Hair follicular keratinocyte (primary cell): ENCODE measurements around the gene CBX7. TPM values are rescaled to one million over a fixed set of nuclear protein-coding genes. Genes with fewer than 3 reads are reported as not detected.

Source experiments
- total RNA-seq: library from RNA; depleted of rRNA; stranded (reverse); fragments of >200 nt; gene quantifications from 2 replicates; pipeline ENCODE4 v1.2.3, GENCODE V29; 2015

Gene CBX7
- total RNA-seq: 1.1 and 4.2 TPM in 2 replicates

DNA sequence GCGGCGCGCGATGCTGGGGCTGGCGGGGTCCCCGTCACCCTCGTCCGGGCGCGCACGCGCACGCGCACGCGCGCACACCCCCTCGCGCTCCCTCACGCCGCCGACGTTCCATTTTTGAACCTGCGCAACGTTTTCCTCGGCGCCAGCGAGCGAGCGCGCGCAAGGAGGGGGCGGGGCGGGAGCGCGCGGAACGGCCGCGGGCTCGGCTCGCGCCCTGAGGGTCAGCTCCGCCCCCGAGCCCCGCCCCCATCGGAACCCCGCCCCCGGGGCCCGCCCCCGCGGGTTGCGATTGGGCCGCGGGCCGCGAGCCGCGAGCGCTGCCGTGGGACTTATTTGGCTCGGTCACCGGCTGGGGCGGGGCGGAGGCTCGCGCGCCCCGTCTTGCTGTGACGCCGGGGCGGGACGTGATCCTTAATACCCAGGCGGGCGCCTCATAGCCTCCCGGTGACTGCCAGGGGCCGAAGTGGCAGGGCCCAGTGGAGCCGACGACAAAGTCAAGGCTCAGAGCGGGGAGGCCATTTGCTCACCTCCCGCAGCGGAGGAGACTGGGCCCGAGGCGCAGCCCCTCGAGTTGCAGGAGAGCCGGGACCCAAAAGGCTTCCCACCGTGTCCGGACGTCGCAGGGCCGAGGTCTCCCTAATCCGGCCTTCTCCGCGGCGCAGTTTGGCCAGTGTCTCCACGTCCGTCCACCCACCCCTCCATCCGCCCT lies at the start of gene CBX7:
Gene CBX7 (minus strand): TSS at position 170 of the 709 bp plus-strand sequence. CDS start 236 bp downstream, outside the sequence.

DNA sequence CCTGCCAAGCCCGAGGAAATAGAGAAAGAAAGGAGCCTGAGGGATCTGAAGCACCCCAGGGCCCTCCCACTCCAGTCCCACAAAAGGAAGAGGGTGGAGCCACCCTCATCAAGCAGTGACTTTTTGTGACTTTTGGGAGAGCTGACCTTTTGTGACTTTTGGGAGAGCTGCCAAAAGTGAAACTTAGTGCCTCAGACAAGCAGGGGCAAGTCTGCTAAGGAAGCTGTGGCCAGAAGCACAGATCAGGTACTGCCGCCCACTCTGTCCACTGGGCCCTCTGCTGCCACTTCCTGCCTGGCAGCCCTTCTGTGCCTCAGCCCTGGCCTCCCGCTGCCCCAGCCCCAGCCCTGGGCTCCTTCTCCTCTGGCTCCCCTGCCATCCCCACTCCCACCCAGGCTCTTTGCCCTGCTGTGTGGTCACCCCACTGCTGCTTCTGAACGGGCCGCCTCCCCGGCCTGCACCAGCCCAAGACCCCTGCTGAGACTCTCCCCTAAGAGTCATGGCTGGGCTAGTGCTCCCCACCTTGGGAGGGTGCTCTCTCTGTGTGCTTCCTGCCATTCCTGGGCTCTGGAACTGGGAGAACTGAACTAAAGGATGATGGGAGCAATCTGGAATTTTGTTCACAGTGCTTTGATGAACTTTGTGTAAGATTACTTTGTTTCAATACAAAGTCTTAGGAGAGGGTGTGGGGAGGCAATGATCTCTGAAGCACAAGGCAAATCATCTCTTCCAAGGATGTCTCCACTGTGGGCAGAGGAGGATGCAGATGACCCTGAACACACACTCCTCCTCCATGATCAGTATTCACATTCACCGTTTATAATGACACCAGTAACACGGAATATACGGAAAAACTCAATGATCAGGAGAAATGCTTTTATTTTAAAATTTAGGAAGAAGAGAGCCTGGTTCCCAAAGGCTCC lies 55.1 kb downstream of the CBX7 start, which contains the start of gene APOBEC3H:
Gene APOBEC3H (plus strand): TSS at position 147 of the 923 bp plus-strand sequence. CDS start 3,035 bp downstream, outside the sequence.

Other genes with a start within 250 kb of the CBX7 start
- gene APOBEC3A, start 195.1 kb downstream of the CBX7 start, total RNA-seq: not detected in 2 replicates
- 2.0 and 2.6 TPM in 2 replicates for gene APOBEC3B, start 170.3 kb downstream of the CBX7 start, total RNA-seq
- 42.9 and 53.4 TPM in 2 replicates for gene APOBEC3C, start 138.4 kb downstream of the CBX7 start, total RNA-seq
- 0.23 TPM in 1 of 2 replicates, not detected in the other for gene APOBEC3D, start 131.6 kb downstream of the CBX7 start, total RNA-seq
- gene APOBEC3F, start 111.8 kb downstream of the CBX7 start, total RNA-seq: 2.7 and 8.8 TPM in 2 replicates
- 8.4 and 20.9 TPM in 2 replicates for gene APOBEC3G, start 75.4 kb downstream of the CBX7 start, total RNA-seq
- 0.11 TPM in 1 of 2 replicates, not detected in the other for gene APOBEC3H, start 55.4 kb downstream of the CBX7 start, total RNA-seq
- 5.7 and 6.2 TPM in 2 replicates for gene PDGFB, start 92.3 kb upstream of the CBX7 start, total RNA-seq
- 1,959 and 2,032 TPM in 2 replicates for gene RPL3, start 166.9 kb upstream of the CBX7 start, total RNA-seq
- gene SYNGR1, start 197.3 kb upstream of the CBX7 start, total RNA-seq: 0.70 TPM in 1 of 2 replicates, not detected in the other
- gene TAB1, start 247.1 kb upstream of the CBX7 start, total RNA-seq: 14.5 and 20.0 TPM in 2 replicates